HCT116 (cell line): ENCODE measurements around the gene PF4V1. TPM values are rescaled to one million over a fixed set of nuclear protein-coding genes. Genes with fewer than 3 reads are reported as not detected.

Source experiments
- ATAC-seq: fragments of 200-7000 bp; cut with Tn5 transposase; 2 replicates; pipeline ENCODE4 v1.9.1; 2020; ENCODE audit warnings: mild to moderate bottlenecking, moderate library complexity
- BruUV-seq: library from RNA; stranded (reverse); fragments of 400-500 nt; replicated peaks from 2 replicates; lab custom pipeline; 2021; lab: Mats Ljungman, UMichigan
- CTCF ChIA-PET: fragments of 300-600 bp; sonication (Branson Sonifier 250); formaldehyde crosslinking; loops from one replicate; lab custom pipeline; 2021; ENCODE audit warnings: antibody characterized with exemption; lab: Charles Lee
- POLR2A ChIA-PET: fragments of 300-600, 350-600 bp; sonication (Branson Sonifier 250); formaldehyde crosslinking; loops from one replicate; lab custom pipeline; 2021; ENCODE audit warnings: antibody characterized with exemption; lab: Charles Lee
- RAD21 ChIA-PET, 2 experiments: fragments of 300-600 bp; sonication (Branson Sonifier 250); formaldehyde crosslinking; loops; one replicate each; lab custom pipeline; 2023; ENCODE audit warnings: low total read pairs in 2 of 2; ENCODE audit not compliant: uncharacterized antibody in 2 of 2, unreplicated experiment in 2 of 2, low non-redundant PET in 1 of 2; lab: Charles Lee
- DNase-seq: peaks from one replicate; pipeline ENCODE4 v3.0.0-alpha.2; 2010; ENCODE audit warnings: low read depth, low spot score
- H2AFZ ChIP-seq: fragments of 200-600 bp; shearing (Covaris generic), sonication (generic); 2 replicates; pipeline ENCODE4 v1.6.1; 2017; ENCODE audit warnings: low read depth, mixed run types, mixed read lengths, antibody characterized with exemption, low read length; ENCODE audit not compliant: poor library complexity, severe bottlenecking
- H3K27ac ChIP-seq: 2 replicates; pipeline ENCODE4 v1.5.1; 2012; ENCODE audit warnings: low read depth, low read length
- H3K27me3 ChIP-seq: fragments of 200-600 bp; sonication (generic); 2 replicates; pipeline ENCODE4 v1.6.1; 2016; ENCODE audit warnings: mixed run types, low read length, mixed read lengths; ENCODE audit not compliant: insufficient read depth
- H3K36me3 ChIP-seq, 2 experiments: fragments of 200-500 bp in 1 of 2; fragments of 200-600 bp in 1 of 2; sonication (Bioruptor generic) in 1 of 2; sonication (generic) in 1 of 2; 2 replicates each; pipeline versions ENCODE4 v1.5.1 to v1.6.1; 2014 to 2016; ENCODE audit warnings: low read length in 2 of 2, inconsistent platforms in 1 of 2, mixed read lengths in 1 of 2, mixed run types in 1 of 2; ENCODE audit not compliant: insufficient read depth in 2 of 2, control insufficient read depth in 1 of 2
- H3K4me1 ChIP-seq, 2 experiments: fragments of 200-600 bp in 1 of 2; sonication (generic) in 1 of 2; 2 replicates each; pipeline versions ENCODE4 v1.5.1 to v1.6.1; 2012 to 2017; ENCODE audit warnings: low read length in 2 of 2, inconsistent platforms in 1 of 2, mild to moderate bottlenecking in 1 of 2, mixed read lengths in 1 of 2, mixed run types in 1 of 2, moderate library complexity in 1 of 2; ENCODE audit not compliant: insufficient read depth in 2 of 2, control insufficient read depth in 1 of 2
- H3K4me2 ChIP-seq: fragments of 200-600 bp; sonication (generic); 2 replicates; pipeline ENCODE4 v1.6.1; 2017; ENCODE audit warnings: mixed run types, low read length, mixed read lengths
- H3K4me3 ChIP-seq, 2 experiments: fragments of 200-600 bp in 1 of 2; sonication (generic) in 1 of 2; replicated peaks in 1 of 2; 2 replicates each; pipeline ENCODE4 v1.5.1; 2011 to 2016; ENCODE audit warnings: low read length in 2 of 2, control low read depth in 1 of 2, low read depth in 1 of 2, mild to moderate bottlenecking in 1 of 2, mixed read lengths in 1 of 2, mixed run types in 1 of 2
- H3K79me2 ChIP-seq: fragments of 200-600 bp; sonication (generic); 2 replicates; pipeline ENCODE4 v1.6.1; 2017; ENCODE audit warnings: mild to moderate bottlenecking, mixed run types, low read length, moderate library complexity, mixed read lengths; ENCODE audit not compliant: insufficient read depth
- H3K9ac ChIP-seq: fragments of 200-600 bp; sonication (generic); 2 replicates; pipeline ENCODE4 v1.6.1; 2016; ENCODE audit warnings: low read length, mixed read lengths
- H3K9me2 ChIP-seq: fragments of 200-600 bp; sonication (generic), shearing (Covaris generic); 2 replicates; pipeline ENCODE4 v1.6.1; 2017; ENCODE audit warnings: mixed run types, mild to moderate bottlenecking, moderate library complexity; ENCODE audit not compliant: insufficient read depth
- H3K9me3 ChIP-seq, 2 experiments: fragments of 200-500 bp in 1 of 2; fragments of 200-600 bp in 1 of 2; sonication (Bioruptor generic) in 1 of 2; sonication (generic) in 1 of 2; 2 replicates each; pipeline ENCODE4 v1.6.1; 2014 to 2017; ENCODE audit warnings: low read length in 2 of 2, mixed read lengths in 2 of 2, inconsistent platforms in 1 of 2, low read depth in 1 of 2, mild to moderate bottlenecking in 1 of 2, mixed run types in 1 of 2, moderate library complexity in 1 of 2; ENCODE audit not compliant: control insufficient read depth in 1 of 2, insufficient read depth in 1 of 2
- H4K20me1 ChIP-seq: fragments of 200-600 bp; sonication (generic), shearing (Covaris generic); 2 replicates; pipeline ENCODE4 v1.6.1; 2017; ENCODE audit warnings: mixed run types, mild to moderate bottlenecking, moderate library complexity; ENCODE audit not compliant: insufficient read depth
- CBX3 ChIP-seq: IDR thresholded peaks from 2 replicates; pipeline ENCODE4 v1.6.1; 2012; ENCODE audit warnings: low read depth
- CEBPB ChIP-seq: IDR thresholded peaks from 2 replicates; pipeline ENCODE4 v1.6.1; 2012; ENCODE audit warnings: low read depth
- POLR2A ChIP-seq: IDR thresholded peaks from 2 replicates; pipeline ENCODE4 v1.7.0; 2011; ENCODE audit warnings: borderline replicate concordance; ENCODE audit not compliant: insufficient read depth, insufficient read length; ENCODE audit errors: extremely low read depth
- POLR2AphosphoS5 ChIP-seq: IDR thresholded peaks from 2 replicates; pipeline ENCODE4 v1.6.1; 2011; ENCODE audit warnings: mild to moderate bottlenecking, low read depth, low read length, moderate library complexity
- RAD21 ChIP-seq: IDR thresholded peaks from 2 replicates; pipeline ENCODE4 v1.6.1; 2012; ENCODE audit warnings: low read depth, mild to moderate bottlenecking
- SP1 ChIP-seq: IDR thresholded peaks from 2 replicates; pipeline ENCODE4 v1.6.1; 2012; ENCODE audit warnings: low read depth
- TCF7L2 ChIP-seq: IDR thresholded peaks from 2 replicates; pipeline ENCODE4 v1.7.0; 2011; ENCODE audit warnings: borderline replicate concordance, inconsistent platforms; ENCODE audit not compliant: insufficient read depth, insufficient read length; ENCODE audit errors: extremely low read depth
- ZFX ChIP-seq: fragments of 450-650 bp; IDR thresholded peaks from 2 replicates; pipeline ENCODE4 v1.6.1; 2017
- intact Hi-C: fragments of 100-400 bp; cut with micrococcal nuclease; formaldehyde crosslinking; loops from 2 replicates; pipeline ENCODE4 v1.10.0; 2022
- total RNA-seq: library from RNA; stranded (reverse); gene quantifications from one replicate; pipeline ENCODE4 v1.2.1, GENCODE V29; 2021; ENCODE audit not compliant: unreplicated experiment
- TF ChIP-seq, protein P1 (sequence below): IDR thresholded peaks from 2 replicates; pipeline ENCODE4 v1.6.1; 2012; ENCODE audit warnings: low read depth

Gene PF4V1
- total RNA-seq, 1 experiment from 2014 or later: not detected

GRCh38 chr4:73859614-73860088, 6.6 kb downstream of the PF4V1 start:
- no peaks in the 10 kb centered on the region for H3K36me3 ChIP-seq
- H3K4me2 ChIP-seq: no peak overlapping the region
- no peak for ATAC-seq
- no peak overlapping the region for H3K27ac ChIP-seq
- TF ChIP-seq, protein P1, sequence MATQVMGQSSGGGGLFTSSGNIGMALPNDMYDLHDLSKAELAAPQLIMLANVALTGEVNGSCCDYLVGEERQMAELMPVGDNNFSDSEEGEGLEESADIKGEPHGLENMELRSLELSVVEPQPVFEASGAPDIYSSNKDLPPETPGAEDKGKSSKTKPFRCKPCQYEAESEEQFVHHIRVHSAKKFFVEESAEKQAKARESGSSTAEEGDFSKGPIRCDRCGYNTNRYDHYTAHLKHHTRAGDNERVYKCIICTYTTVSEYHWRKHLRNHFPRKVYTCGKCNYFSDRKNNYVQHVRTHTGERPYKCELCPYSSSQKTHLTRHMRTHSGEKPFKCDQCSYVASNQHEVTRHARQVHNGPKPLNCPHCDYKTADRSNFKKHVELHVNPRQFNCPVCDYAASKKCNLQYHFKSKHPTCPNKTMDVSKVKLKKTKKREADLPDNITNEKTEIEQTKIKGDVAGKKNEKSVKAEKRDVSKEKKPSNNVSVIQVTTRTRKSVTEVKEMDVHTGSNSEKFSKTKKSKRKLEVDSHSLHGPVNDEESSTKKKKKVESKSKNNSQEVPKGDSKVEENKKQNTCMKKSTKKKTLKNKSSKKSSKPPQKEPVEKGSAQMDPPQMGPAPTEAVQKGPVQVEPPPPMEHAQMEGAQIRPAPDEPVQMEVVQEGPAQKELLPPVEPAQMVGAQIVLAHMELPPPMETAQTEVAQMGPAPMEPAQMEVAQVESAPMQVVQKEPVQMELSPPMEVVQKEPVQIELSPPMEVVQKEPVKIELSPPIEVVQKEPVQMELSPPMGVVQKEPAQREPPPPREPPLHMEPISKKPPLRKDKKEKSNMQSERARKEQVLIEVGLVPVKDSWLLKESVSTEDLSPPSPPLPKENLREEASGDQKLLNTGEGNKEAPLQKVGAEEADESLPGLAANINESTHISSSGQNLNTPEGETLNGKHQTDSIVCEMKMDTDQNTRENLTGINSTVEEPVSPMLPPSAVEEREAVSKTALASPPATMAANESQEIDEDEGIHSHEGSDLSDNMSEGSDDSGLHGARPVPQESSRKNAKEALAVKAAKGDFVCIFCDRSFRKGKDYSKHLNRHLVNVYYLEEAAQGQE: no peak
- no peak for TF ChIP-seq POLR2AphosphoS5
- no peak for TF ChIP-seq TCF7L2
- no peak for TF ChIP-seq RAD21
- TF ChIP-seq CBX3: no peak
- TF ChIP-seq POLR2A: no peak
- TF ChIP-seq ZFX: no peak
- no peak for TF ChIP-seq SP1
- TF ChIP-seq CEBPB: no peak
- intact Hi-C loops: loop anchor here (10.0 kb wide), 1 partner anchor 515 kb away; no protein-coding TSS in a partner anchor
- H3K4me3 ChIP-seq: no peak overlapping the region
- H3K79me2 ChIP-seq: no peaks in the 10 kb centered on the region
- H3K9ac ChIP-seq: no peak overlapping the region
- RAD21 ChIA-PET: no interaction called here
- no peaks in the 10 kb centered on the region for H3K4me1 ChIP-seq
- no peaks in the 10 kb centered on the region for H3K27me3 ChIP-seq
- H2AFZ ChIP-seq: no peak overlapping the region
- CTCF ChIA-PET: interaction anchor here (1.0 kb wide), 1 partner anchor 9 kb away, joined by 4 read pairs; the partner anchor contains the start of gene CXCL1
- no TSS peak for BruUV-seq
- no peaks in the 10 kb centered on the region for H4K20me1 ChIP-seq
- DNase-seq: no peak
- H3K9me2 ChIP-seq: no peaks in the 10 kb centered on the region
- no peaks in the 10 kb centered on the region for H3K9me3 ChIP-seq
- POLR2A ChIA-PET: no interaction called here
